Upper lobe of left lung (tissue), 4 donors: ENCODE measurements around the gene FRAS1.

Experiments used
- CTCF ChIP-seq, 6 experiments: fragments of 450-650 bp in 4 of 6; fragments of 200-600 bp in 2 of 6; sonication (generic) in 2 of 6; IDR thresholded peaks; one replicate each; pipeline ENCODE4 v1.5.1; 2016 to 2019; ENCODE audit warnings: antibody characterized with exemption in 6 of 6
- EP300 ChIP-seq, 4 donors: sonication (generic); formaldehyde crosslinking; IDR thresholded peaks; one replicate each; pipeline ENCODE4 v1.5.1; 2017; ENCODE audit warnings: antibody characterized with exemption in 4 of 4, control low read depth in 2 of 4
- POLR2AphosphoS5 ChIP-seq, 2 donors: sonication (generic); formaldehyde crosslinking; IDR thresholded peaks; one replicate each; pipeline ENCODE4 v1.5.1; 2017; ENCODE audit warnings: antibody characterized with exemption in 2 of 2

- TF ChIP-seq CTCF (IDR thresholded peaks at IDR 0.05) (no peak), EP300 (IDR thresholded peaks at IDR 0.05) (no peak), POLR2AphosphoS5 (IDR thresholded peaks at IDR 0.05) (no peak)
Observed at GRCh38 chr4:78070731-78071282, 13.7 kb downstream of the FRAS1 start.
